ENCODE data around the gene EFCC1. TPM values are rescaled to one million over a fixed set of nuclear protein-coding genes. Genes with fewer than 3 reads are reported as not detected.
"Not testable (repeated sequence)": the region's sequence is repeated elsewhere in the genome, so short reads cannot be mapped to it uniquely, and the experiment has no call there.

EFCC1 gene
- total RNA-seq, 1 experiment from 2014 or later = 1.5 TPM

- Histone ChIP-seq H3K9me3 (replicated peaks) (no peaks in the 10 kb centered on the region), H3K27ac (no peak overlapping the region), H3K4me3 (no peak overlapping the region), H3K27me3 (replicated peaks) (no peaks in the 10 kb centered on the region), H3K36me3 (no peaks in the 10 kb centered on the region), H3K4me1 (replicated peaks) (no peaks in the 10 kb centered on the region)
- DNase-seq (ENCODE audit: low read depth in 1 of 2, low spot score in 2 of 2) = no peak
Measured at GRCh38 chr3:129065016-129065719, 64.1 kb downstream of the EFCC1 start.

GRCh38 chr3:129065720-129066073 lies 64.6 kb downstream of the EFCC1 start:
- H3K27me3 ChIP-seq (replicated peaks) = no peaks in the 10 kb centered on the region

GRCh38 chr3:129067719-129068118 lies 66.6 kb downstream of the EFCC1 start:
- H3K9me3 ChIP-seq (replicated peaks); DNase-seq (ENCODE audit: low read depth in 1 of 2, low spot score in 2 of 2); H3K27ac ChIP-seq; H3K4me3 ChIP-seq; H3K27me3 ChIP-seq (replicated peaks); H3K4me1 ChIP-seq (replicated peaks); H3K36me3 ChIP-seq: not testable (repeated sequence)

More at GRCh38 chr3:129065720-129066073, 64.6 kb downstream of the EFCC1 start:
- H3K27ac ChIP-seq = no peak overlapping the region
- DNase-seq (ENCODE audit: low read depth in 1 of 2, low spot score in 2 of 2) = no peak
- no peaks in the 10 kb centered on the region for H3K9me3 ChIP-seq (replicated peaks)
- no peak overlapping the region for H3K4me3 ChIP-seq
- no peaks in the 10 kb centered on the region for H3K4me1 ChIP-seq (replicated peaks)
- no peaks in the 10 kb centered on the region for H3K36me3 ChIP-seq

GRCh38 chr3:129068291-129068886 lies 67.3 kb downstream of the EFCC1 start:
- Histone ChIP-seq H3K27ac (no peak overlapping the region), H3K36me3 (no peaks in the 10 kb centered on the region), H3K27me3 (replicated peaks) (no peaks in the 10 kb centered on the region), H3K9me3 (replicated peaks) (no peaks in the 10 kb centered on the region), H3K4me1 (replicated peaks) (no peaks in the 10 kb centered on the region), H3K4me3 (no peak overlapping the region)
- DNase-seq (ENCODE audit: low read depth in 1 of 2, low spot score in 2 of 2) = no peak

- not testable (repeated sequence) for H3K4me1 ChIP-seq (replicated peaks); H3K27me3 ChIP-seq (replicated peaks); H3K27ac ChIP-seq; H3K4me3 ChIP-seq; H3K36me3 ChIP-seq; DNase-seq (ENCODE audit: low read depth in 1 of 2, low spot score in 2 of 2); H3K9me3 ChIP-seq (replicated peaks)
Measured at GRCh38 chr3:129069313-129070085, 68.4 kb downstream of the EFCC1 start.

GRCh38 chr3:129070086-129070885 lies 69.2 kb downstream of the EFCC1 start:
- no peaks in the 10 kb centered on the region for H3K27me3 ChIP-seq (replicated peaks)
- H3K4me1 ChIP-seq (replicated peaks) = no peaks in the 10 kb centered on the region
- H3K27ac ChIP-seq = no peak overlapping the region
- H3K36me3 ChIP-seq = no peaks in the 10 kb centered on the region
- no peak for DNase-seq (ENCODE audit: low read depth in 1 of 2, low spot score in 2 of 2)
- no peak overlapping the region for H3K4me3 ChIP-seq
- H3K9me3 ChIP-seq (replicated peaks) = no peaks in the 10 kb centered on the region

- Histone ChIP-seq H3K4me3 (no peak overlapping the region), H3K9me3 (replicated peaks) (no peaks in the 10 kb centered on the region), H3K4me1 (replicated peaks) (peaks cover 7% of the 10 kb centered on the region; the same call in 1 of the 2 replicates), H3K27ac (no peak overlapping the region), H3K36me3 (no peaks in the 10 kb centered on the region), H3K27me3 (replicated peaks) (no peaks in the 10 kb centered on the region)
- no peak for DNase-seq (ENCODE audit: low read depth in 1 of 2, low spot score in 2 of 2)
Measured at GRCh38 chr3:129077222-129077621, 76.1 kb downstream of the EFCC1 start.

- H3K27me3 ChIP-seq (replicated peaks) = no peaks in the 10 kb centered on the region
- no peaks in the 10 kb centered on the region for H3K36me3 ChIP-seq
- H3K4me1 ChIP-seq (replicated peaks) = peaks cover 7% of the 10 kb centered on the region; the same call in 1 of the 2 replicates
- no peak overlapping the region for H3K4me3 ChIP-seq
- no peak overlapping the region for H3K27ac ChIP-seq
- no peak for DNase-seq (ENCODE audit: low read depth in 1 of 2, low spot score in 2 of 2)
- no peaks in the 10 kb centered on the region for H3K9me3 ChIP-seq (replicated peaks)
Measured at GRCh38 chr3:129078510-129078909, 77.4 kb downstream of the EFCC1 start.

GRCh38 chr3:129081503-129081902 lies 80.4 kb downstream of the EFCC1 start:
- H3K27me3 ChIP-seq (replicated peaks) = no peaks in the 10 kb centered on the region
- no peak overlapping the region for H3K27ac ChIP-seq
- peaks cover 7% of the 10 kb centered on the region; the same call in 1 of the 2 replicates for H3K4me1 ChIP-seq (replicated peaks)
- H3K36me3 ChIP-seq = no peaks in the 10 kb centered on the region
- DNase-seq (ENCODE audit: low read depth in 1 of 2, low spot score in 2 of 2) = no peak
- H3K9me3 ChIP-seq (replicated peaks) = no peaks in the 10 kb centered on the region
- no peak overlapping the region for H3K4me3 ChIP-seq

GRCh38 chr3:129082026-129082425 lies 80.9 kb downstream of the EFCC1 start:
- Histone ChIP-seq H3K27ac (no peak overlapping the region), H3K4me1 (replicated peaks) (peaks cover 4% of the 10 kb centered on the region; the same call in 1 of the 2 replicates), H3K36me3 (no peaks in the 10 kb centered on the region), H3K27me3 (replicated peaks) (no peaks in the 10 kb centered on the region), H3K9me3 (replicated peaks) (no peaks in the 10 kb centered on the region), H3K4me3 (no peak overlapping the region)
- DNase-seq (ENCODE audit: low read depth in 1 of 2, low spot score in 2 of 2) = no peak

GRCh38 chr3:129084501-129084900 lies 83.4 kb downstream of the EFCC1 start:
- Histone ChIP-seq H3K27ac (no peak overlapping the region), H3K4me1 (replicated peaks) (no peaks in the 10 kb centered on the region), H3K4me3 (no peak overlapping the region), H3K9me3 (replicated peaks) (no peaks in the 10 kb centered on the region), H3K36me3 (no peaks in the 10 kb centered on the region), H3K27me3 (replicated peaks) (no peaks in the 10 kb centered on the region)
- no peak for DNase-seq (ENCODE audit: low read depth in 1 of 2, low spot score in 2 of 2)

- Histone ChIP-seq H3K27ac (no peak overlapping the region), H3K36me3 (no peaks in the 10 kb centered on the region), H3K4me1 (replicated peaks) (no peaks in the 10 kb centered on the region), H3K27me3 (replicated peaks) (no peaks in the 10 kb centered on the region), H3K9me3 (replicated peaks) (no peaks in the 10 kb centered on the region), H3K4me3 (no peak overlapping the region)
- DNase-seq (ENCODE audit: low read depth in 1 of 2, low spot score in 2 of 2) = no peak
Measured at GRCh38 chr3:129085165-129085715, 84.1 kb downstream of the EFCC1 start.

- H3K27me3 ChIP-seq (replicated peaks) = no peaks in the 10 kb centered on the region
- no peaks in the 10 kb centered on the region for H3K9me3 ChIP-seq (replicated peaks)
- no peak overlapping the region for H3K27ac ChIP-seq
- H3K4me3 ChIP-seq = no peak overlapping the region
- no peaks in the 10 kb centered on the region for H3K36me3 ChIP-seq
- DNase-seq (ENCODE audit: low read depth in 1 of 2, low spot score in 2 of 2) = no peak
- no peaks in the 10 kb centered on the region for H3K4me1 ChIP-seq (replicated peaks)
Measured at GRCh38 chr3:129085818-129086217, 84.7 kb downstream of the EFCC1 start.
